Nephron progenitor cell (in vitro differentiated cells): ENCODE measurements around the gene ERMARD.

Source experiments
- DNase-seq: peaks from one replicate; pipeline ENCODE4 v3.0.0; 2021
- H3K27ac Mint-ChIP-seq: 2 replicates; pipeline ENCODE4 v1.8.0; 2021; ENCODE audit warnings: mild to moderate bottlenecking, moderate library complexity, mixed read lengths
- H3K27me3 Mint-ChIP-seq: 2 replicates; pipeline ENCODE4 v1.8.0; 2021; ENCODE audit warnings: mild to moderate bottlenecking, low read depth, mixed read lengths; ENCODE audit not compliant: poor library complexity
- H3K36me3 Mint-ChIP-seq: 2 replicates; pipeline ENCODE4 v1.8.0; 2021; ENCODE audit warnings: low read depth, mixed read lengths
- H3K4me1 Mint-ChIP-seq: 2 replicates; pipeline ENCODE4 v1.8.0; 2021; ENCODE audit warnings: mixed read lengths
- H3K4me3 Mint-ChIP-seq: 2 replicates; pipeline ENCODE4 v1.8.0; 2021; ENCODE audit warnings: mild to moderate bottlenecking, moderate library complexity, mixed read lengths
- H3K9me3 Mint-ChIP-seq: 2 replicates; pipeline ENCODE4 v1.8.0; 2021; ENCODE audit warnings: mild to moderate bottlenecking, moderate library complexity, mixed read lengths
- TF ChIP-seq, protein P1 (sequence below): fragments of 200-600 bp; sonication (generic); IDR thresholded peaks from 2 replicates; pipeline ENCODE4 v1.5.0; 2021; ENCODE audit warnings: antibody characterized with exemption

Gene ERMARD

DNA sequence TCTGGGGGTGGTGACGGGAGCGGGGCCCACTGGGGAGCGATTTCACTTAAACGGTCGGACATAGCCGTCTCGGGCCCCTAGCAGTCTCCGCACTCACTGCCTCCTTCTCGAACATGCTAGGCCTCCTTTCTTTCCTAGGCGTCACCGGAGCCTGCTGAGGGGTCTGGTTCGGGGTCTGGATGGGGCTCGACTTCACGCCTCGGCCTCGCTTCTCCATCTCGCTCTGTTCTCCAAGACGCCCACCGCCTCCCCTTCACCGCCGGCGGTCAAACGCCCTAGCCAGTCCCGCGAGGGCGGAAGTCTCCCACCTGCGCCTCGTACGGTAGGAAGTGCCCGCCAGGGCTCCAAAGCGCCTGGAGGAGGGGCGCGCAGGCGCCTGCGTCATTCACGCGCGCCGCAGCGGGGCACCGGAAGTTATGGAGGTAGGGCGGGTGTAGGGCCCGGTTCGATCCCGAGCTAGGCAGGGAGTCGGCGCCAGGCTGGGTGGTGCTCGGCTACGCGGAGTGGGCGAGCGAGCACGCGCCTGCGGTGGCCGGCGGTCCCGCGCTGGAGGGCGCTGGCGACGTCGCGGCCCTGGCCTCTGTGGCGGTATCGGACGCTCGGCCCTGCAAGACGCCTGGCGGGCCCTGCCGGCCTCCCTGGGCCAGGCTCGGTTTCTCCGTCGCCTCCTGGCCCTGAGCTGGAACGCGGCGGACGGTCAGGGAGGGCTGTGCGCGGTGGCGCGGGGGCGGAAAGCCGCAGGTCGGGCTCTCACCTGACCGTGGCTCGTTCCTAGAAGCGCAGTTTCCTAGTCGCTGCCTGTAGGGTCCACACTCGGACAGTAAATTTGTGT is at the start of gene ERMARD, which contains the start of gene DYNLT2:
Gene ERMARD, plus strand, starts transcription at position 381 of the 832 bp plus-strand sequence. Its CDS starts 36 bp downstream, at position 417.
Gene DYNLT2, minus strand, starts transcription at position 331 of the 832 bp plus-strand sequence. Its CDS starts 114 bp downstream, at position 217.
- Mint-ChIP-seq H3K36me3 (peaks cover 21% of the 10 kb centered on the region), H3K4me3 (peak within 1 kb of the TSS; percentile 100), H3K27ac (peak within 1 kb of the TSS; percentile 100), H3K9me3 (peaks cover 12% of the 10 kb centered on the region), H3K4me1 (peaks cover 58% of the 10 kb centered on the region), H3K27me3 (no peaks in the 10 kb centered on the region)
- TF ChIP-seq, protein P1, sequence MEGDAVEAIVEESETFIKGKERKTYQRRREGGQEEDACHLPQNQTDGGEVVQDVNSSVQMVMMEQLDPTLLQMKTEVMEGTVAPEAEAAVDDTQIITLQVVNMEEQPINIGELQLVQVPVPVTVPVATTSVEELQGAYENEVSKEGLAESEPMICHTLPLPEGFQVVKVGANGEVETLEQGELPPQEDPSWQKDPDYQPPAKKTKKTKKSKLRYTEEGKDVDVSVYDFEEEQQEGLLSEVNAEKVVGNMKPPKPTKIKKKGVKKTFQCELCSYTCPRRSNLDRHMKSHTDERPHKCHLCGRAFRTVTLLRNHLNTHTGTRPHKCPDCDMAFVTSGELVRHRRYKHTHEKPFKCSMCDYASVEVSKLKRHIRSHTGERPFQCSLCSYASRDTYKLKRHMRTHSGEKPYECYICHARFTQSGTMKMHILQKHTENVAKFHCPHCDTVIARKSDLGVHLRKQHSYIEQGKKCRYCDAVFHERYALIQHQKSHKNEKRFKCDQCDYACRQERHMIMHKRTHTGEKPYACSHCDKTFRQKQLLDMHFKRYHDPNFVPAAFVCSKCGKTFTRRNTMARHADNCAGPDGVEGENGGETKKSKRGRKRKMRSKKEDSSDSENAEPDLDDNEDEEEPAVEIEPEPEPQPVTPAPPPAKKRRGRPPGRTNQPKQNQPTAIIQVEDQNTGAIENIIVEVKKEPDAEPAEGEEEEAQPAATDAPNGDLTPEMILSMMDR, result no peak
- peak; percentile 94 for DNase-seq

DNA sequence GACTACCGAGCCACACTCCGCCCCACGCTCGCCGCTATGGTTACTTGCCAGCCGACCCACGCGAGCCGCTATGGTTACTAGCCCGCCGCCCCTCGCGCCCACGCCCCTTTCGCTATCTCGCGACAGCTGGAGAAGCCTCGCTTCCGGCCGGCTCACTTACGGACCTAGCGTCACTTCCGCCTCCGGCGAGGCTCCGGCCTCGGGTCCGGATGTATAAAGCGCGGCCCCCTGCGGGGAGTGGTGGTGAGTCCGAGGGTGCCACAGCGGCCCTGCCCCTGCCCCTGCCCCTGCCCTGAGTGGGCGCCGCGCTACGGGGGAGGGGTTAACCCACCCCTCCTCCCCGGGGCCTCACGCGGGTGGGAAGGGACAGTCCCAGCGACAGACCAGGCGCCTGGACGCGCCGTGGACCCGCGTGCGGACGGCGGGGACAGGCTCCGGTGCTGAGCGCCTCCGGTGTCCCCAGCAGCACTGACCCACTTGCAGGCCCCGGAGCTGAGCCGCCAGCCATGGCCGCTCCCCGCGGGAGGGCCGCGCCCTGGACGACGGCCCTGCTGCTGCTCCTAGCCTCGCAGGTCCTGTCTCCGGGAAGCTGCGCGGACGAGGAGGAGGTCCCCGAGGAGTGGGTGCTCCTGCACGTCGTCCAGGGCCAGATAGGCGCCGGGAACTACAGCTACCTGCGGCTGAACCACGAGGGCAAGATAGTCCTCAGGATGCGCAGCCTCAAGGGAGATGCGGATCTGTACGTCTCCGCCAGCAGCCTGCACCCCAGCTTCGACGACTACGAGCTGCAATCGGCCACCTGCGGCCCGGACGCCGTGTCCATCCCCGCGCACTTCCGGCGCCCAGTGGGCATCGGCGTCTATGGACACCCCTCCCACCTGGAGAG is 49.2 kb upstream of the ERMARD start, which contains the start of the genes C6orf120 and WDR27:
Gene C6orf120, plus strand, starts transcription at position 173 of the 886 bp plus-strand sequence. Its CDS starts 334 bp downstream, at position 507.
Gene WDR27, minus strand, starts transcription at position 76 of the 886 bp plus-strand sequence. CDS start 13,024 bp downstream, outside the sequence.
- peaks cover 26% of the 10 kb centered on the region for H3K36me3 Mint-ChIP-seq
- H3K4me1 Mint-ChIP-seq, result peaks cover 61% of the 10 kb centered on the region
- H3K9me3 Mint-ChIP-seq, result peaks cover 15% of the 10 kb centered on the region
- TF ChIP-seq, protein P1, result no peak
- peak within 1 kb of the TSS; percentile 88 for H3K27ac Mint-ChIP-seq
- H3K27me3 Mint-ChIP-seq, result peaks cover 5% of the 10 kb centered on the region
- peak within 1 kb of the TSS; percentile 96 for H3K4me3 Mint-ChIP-seq
- peak; percentile 94 for DNase-seq

DNA sequence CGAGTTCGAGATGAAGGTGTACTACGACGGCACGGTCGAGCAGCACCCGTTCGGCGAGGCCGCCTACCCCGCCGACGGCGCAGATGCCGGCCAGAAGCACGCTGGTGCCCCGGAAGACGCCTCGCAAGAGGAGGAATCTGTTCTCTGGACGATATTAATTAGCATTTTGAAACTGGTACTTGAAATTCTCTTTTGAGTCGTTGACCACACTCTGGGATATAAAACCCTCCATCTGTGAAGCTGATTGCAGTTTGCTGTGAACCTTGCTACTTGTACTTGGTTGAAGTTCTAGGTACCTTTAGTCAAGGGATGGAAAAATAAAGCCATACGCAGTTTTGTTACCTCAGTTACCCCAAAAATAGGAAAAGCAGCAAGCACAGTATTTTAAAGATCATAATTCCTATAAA is 48.6 kb upstream of the ERMARD start:
- H3K36me3 Mint-ChIP-seq, result peaks cover 20% of the 10 kb centered on the region
- peak overlapping the region; percentile 84 for H3K27ac Mint-ChIP-seq
- TF ChIP-seq, protein P1, result no peak
- H3K4me3 Mint-ChIP-seq, result peak overlapping the region; percentile 90
- DNase-seq, result no peak
- peaks cover 3% of the 10 kb centered on the region for H3K27me3 Mint-ChIP-seq
- H3K4me1 Mint-ChIP-seq, result peaks cover 61% of the 10 kb centered on the region
- peaks cover 8% of the 10 kb centered on the region for H3K9me3 Mint-ChIP-seq

DNA sequence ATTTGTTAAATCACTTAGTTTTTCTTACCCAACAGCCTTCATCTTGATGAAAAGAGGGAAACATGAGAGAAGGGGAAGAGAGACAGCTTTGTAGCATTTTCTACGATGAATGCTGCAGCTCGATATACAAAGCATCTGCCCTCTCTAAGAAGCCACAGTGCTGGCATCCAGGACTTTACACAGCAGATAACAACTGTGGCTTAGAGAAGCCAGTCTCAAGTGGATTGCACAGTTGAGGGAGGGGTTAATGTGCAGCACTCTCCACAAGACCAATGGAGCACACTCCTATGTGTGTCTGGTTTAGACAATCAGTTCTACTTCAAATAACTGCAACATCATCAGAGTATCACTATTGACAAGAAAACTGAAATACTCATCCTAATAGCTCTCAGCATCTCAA is 43.6 kb upstream of the ERMARD start:
- no peak for DNase-seq
- peak overlapping the region; percentile 54 for H3K27ac Mint-ChIP-seq
- H3K9me3 Mint-ChIP-seq, result no peaks in the 10 kb centered on the region
- H3K36me3 Mint-ChIP-seq, result peaks cover 26% of the 10 kb centered on the region
- TF ChIP-seq, protein P1, result no peak
- H3K4me1 Mint-ChIP-seq, result peaks cover 35% of the 10 kb centered on the region
- H3K27me3 Mint-ChIP-seq, result no peaks in the 10 kb centered on the region
- H3K4me3 Mint-ChIP-seq, result no peak overlapping the region

DNA sequence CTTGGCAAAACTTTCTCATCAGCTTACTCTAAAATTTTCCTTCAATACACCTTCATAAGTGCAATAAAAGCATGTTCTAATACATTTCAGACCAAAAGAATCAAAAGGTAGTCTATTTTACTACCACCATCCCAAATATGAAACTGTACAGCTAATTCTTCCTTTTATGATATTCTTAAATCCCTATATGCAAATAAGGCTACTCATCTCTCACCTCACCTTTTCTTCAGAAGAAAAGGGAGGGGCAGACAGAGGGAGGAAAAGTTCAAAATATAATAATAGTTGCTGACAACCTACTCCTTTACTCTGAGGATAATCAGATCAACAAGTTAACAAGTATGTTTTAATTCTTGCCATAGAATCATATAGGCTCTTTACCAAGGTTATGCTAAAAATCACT is 42.1 kb upstream of the ERMARD start:
- H3K9me3 Mint-ChIP-seq, result no peaks in the 10 kb centered on the region
- peaks cover 34% of the 10 kb centered on the region for H3K36me3 Mint-ChIP-seq
- H3K4me3 Mint-ChIP-seq, result no peak overlapping the region
- no peak for DNase-seq
- no peaks in the 10 kb centered on the region for H3K27me3 Mint-ChIP-seq
- TF ChIP-seq, protein P1, result no peak
- peaks cover 20% of the 10 kb centered on the region for H3K4me1 Mint-ChIP-seq
- no peak overlapping the region for H3K27ac Mint-ChIP-seq
